Activated T-helper 2 cell treated with anti-CD3 and anti-CD28 coated beads, Interferon-gamma antibody, Interleukin-2, Interleukin-4, amounts not matched to agents 10 μg/mL and 5 μg/mL and 100 μg/mL, durations not matched to agents 14 hours and 24 hours and 36 hours (primary cell): ENCODE results near the gene EYA4. TPM values are rescaled to one million over a fixed set of nuclear protein-coding genes. Genes with fewer than 3 reads are reported as not detected.

Experiments
- DNase-seq: peaks from one replicate; pipeline ENCODE4 v3.0.0; 2021; ENCODE audit warnings: low spot score
- H3K27ac Mint-ChIP-seq: one replicate; pipeline ENCODE4 v1.8.0; 2021; ENCODE audit warnings: mixed read lengths
- H3K27me3 Mint-ChIP-seq: one replicate; pipeline ENCODE4 v1.8.0; 2021; ENCODE audit warnings: low read depth, mixed read lengths
- H3K36me3 Mint-ChIP-seq: one replicate; pipeline ENCODE4 v1.8.0; 2021; ENCODE audit warnings: low read depth, mixed read lengths
- H3K4me1 Mint-ChIP-seq: one replicate; pipeline ENCODE4 v1.8.0; 2021; ENCODE audit warnings: low read depth, mixed read lengths
- H3K4me3 Mint-ChIP-seq: one replicate; pipeline ENCODE4 v1.8.0; 2021; ENCODE audit warnings: low read depth, mild to moderate bottlenecking, moderate library complexity, mixed read lengths
- H3K9me3 Mint-ChIP-seq: one replicate; pipeline ENCODE4 v1.8.0; 2021; ENCODE audit warnings: mixed read lengths
- intact Hi-C: fragments of 100-400 bp; cut with micrococcal nuclease; formaldehyde crosslinking; loops from one replicate; pipeline ENCODE4 v1.15.1; 2023
- total RNA-seq: library from RNA; stranded (reverse); gene quantifications from 2 replicates; pipeline ENCODE4 v1.2.3, GENCODE V29; 2022

Gene EYA4
- total RNA-seq, 1 donor from 2014 or later: not detected

DNA sequence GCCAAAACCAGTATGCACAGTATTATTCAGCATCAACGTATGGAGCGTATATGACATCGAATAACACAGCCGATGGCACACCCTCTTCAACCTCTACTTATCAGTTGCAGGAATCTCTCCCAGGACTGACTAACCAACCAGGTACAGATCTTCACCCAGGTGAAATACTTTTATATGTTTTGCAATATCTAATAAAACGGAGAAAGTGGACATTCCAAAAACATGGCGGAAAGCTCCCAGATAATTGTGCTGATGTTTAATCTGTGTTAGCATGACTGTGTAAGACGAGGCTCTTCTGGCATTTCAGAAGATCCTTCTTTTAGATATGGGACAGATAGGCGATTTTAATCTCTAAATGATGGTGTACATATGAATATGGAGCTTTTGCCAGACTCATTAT lies 227.4 kb downstream of the EYA4 start:
- Mint-ChIP-seq H3K9me3 (no peaks in the 10 kb centered on the region), H3K27me3 (no peaks in the 10 kb centered on the region), H3K4me3 (no peak overlapping the region), H3K27ac (no peak overlapping the region), H3K36me3 (no peaks in the 10 kb centered on the region), H3K4me1 (no peaks in the 10 kb centered on the region)
- intact Hi-C loops: no loop called here
- no peak for DNase-seq

DNA sequence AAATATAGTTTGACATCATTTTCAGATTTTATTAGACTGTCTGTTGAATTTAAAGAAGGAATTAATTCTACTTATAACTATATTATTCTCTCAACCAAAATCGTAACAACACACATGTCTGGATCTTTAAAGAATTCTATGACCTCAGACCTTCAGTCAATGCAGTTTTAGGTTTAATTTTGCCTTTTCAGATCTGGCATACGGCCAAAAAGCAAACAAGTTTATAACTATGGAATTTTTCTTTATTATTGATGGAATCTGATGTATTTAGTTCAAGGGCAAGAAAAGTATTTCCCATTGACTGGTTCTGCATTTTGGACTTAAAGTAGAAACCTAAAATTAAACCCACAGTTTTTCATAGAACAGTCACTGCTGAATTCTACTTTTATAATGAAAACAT lies 233.4 kb downstream of the EYA4 start:
- Mint-ChIP-seq H3K27me3 (no peaks in the 10 kb centered on the region), H3K27ac (no peak overlapping the region), H3K4me1 (no peaks in the 10 kb centered on the region), H3K4me3 (no peak overlapping the region), H3K36me3 (no peaks in the 10 kb centered on the region), H3K9me3 (no peaks in the 10 kb centered on the region)
- no peak for DNase-seq
- intact Hi-C loops: no loop called here

DNA sequence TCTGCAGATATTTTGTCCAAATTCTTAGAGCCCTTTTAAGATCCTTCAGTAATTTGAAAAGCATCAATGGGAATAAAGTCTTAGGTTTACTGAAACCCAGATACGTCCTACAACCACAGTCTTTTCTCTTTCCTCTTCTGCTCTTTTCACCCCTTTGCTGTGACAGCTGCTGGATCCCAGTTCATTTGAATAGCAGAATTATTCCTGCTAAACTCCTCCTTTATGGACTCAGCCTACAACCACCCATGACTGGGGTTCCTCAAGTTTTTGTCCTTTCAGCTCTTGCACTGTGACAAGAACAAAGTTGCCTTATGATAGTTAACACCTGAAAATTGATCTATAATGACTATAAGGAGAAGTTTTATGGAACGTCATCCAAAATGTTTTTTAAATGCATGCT lies 237.5 kb downstream of the EYA4 start:
- H3K36me3 Mint-ChIP-seq: no peaks in the 10 kb centered on the region
- no peak overlapping the region for H3K27ac Mint-ChIP-seq
- no peaks in the 10 kb centered on the region for H3K9me3 Mint-ChIP-seq
- no peaks in the 10 kb centered on the region for H3K4me1 Mint-ChIP-seq
- no peak for DNase-seq
- intact Hi-C loops: no loop called here
- H3K4me3 Mint-ChIP-seq: no peak overlapping the region
- H3K27me3 Mint-ChIP-seq: no peaks in the 10 kb centered on the region

DNA sequence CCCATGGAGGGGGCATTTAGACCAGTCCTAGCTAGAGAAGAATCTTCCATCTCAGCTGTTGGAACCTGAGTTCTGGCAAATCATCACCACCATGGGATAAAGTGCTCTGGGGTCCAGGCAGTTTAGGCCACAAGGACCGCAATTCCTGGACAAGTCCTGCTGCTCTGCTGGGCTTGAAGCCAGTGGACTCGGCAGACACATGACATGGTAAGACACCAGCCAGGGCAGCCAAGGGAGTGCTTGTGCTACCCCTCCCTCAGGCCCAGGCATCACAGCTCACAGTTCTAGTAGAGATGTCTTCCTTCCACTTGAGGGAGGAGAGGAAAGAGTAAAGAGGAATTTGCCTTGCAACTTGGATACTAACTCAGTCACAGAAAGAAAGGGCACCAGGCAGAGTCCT lies 246.0 kb downstream of the EYA4 start:
- H3K4me1 Mint-ChIP-seq: no peaks in the 10 kb centered on the region
- H3K36me3 Mint-ChIP-seq: no peaks in the 10 kb centered on the region
- intact Hi-C loops: no loop called here
- H3K27ac Mint-ChIP-seq: no peak overlapping the region
- H3K27me3 Mint-ChIP-seq: no peaks in the 10 kb centered on the region
- no peak for DNase-seq
- no peak overlapping the region for H3K4me3 Mint-ChIP-seq
- no peaks in the 10 kb centered on the region for H3K9me3 Mint-ChIP-seq

DNA sequence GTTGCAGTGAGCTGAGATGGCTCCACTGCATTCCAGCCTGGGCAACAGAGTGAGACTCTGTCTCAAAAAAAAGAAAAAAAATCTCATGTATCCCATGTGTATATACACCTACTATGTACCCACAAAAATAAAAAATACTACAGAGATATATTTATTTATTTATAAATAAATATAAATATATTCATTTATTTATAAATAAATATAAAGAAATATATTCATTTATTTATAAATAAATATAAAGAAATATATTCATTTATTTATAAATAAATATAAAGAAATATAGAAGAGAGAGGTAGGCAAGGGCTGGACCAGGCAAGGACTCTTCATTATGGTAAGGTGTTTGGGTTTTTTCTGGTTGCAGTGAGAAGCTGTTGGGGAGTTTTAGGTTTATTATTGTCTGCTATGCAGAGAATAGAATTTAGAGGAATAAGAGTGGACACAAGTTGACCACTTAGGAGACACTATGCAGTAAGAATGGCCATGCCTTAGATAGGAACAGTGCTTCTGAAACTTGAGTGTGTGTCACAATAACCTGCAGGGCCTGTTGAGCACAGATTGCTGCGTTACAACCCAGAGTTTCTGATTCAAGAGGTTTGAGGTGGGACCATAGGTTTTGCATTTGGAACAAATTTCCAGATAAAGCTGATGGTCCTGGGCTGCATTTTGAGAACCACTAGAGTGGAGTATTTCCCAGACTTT lies 254.2 kb downstream of the EYA4 start:
- intact Hi-C loops: no loop called here
- H3K4me1 Mint-ChIP-seq: no peaks in the 10 kb centered on the region
- no peak overlapping the region for H3K4me3 Mint-ChIP-seq
- H3K27me3 Mint-ChIP-seq: no peaks in the 10 kb centered on the region
- no peak for DNase-seq
- no peaks in the 10 kb centered on the region for H3K9me3 Mint-ChIP-seq
- H3K27ac Mint-ChIP-seq: no peak overlapping the region
- H3K36me3 Mint-ChIP-seq: no peaks in the 10 kb centered on the region

GRCh38 chr6:133499662-133500061 lies 258.5 kb downstream of the EYA4 start:
- Mint-ChIP-seq H3K4me3 (no peak overlapping the region), H3K27me3 (no peaks in the 10 kb centered on the region), H3K36me3 (no peaks in the 10 kb centered on the region), H3K9me3 (no peaks in the 10 kb centered on the region), H3K4me1 (no peaks in the 10 kb centered on the region), H3K27ac (no peak overlapping the region)
- intact Hi-C loops: no loop called here
- DNase-seq: no peak

DNA sequence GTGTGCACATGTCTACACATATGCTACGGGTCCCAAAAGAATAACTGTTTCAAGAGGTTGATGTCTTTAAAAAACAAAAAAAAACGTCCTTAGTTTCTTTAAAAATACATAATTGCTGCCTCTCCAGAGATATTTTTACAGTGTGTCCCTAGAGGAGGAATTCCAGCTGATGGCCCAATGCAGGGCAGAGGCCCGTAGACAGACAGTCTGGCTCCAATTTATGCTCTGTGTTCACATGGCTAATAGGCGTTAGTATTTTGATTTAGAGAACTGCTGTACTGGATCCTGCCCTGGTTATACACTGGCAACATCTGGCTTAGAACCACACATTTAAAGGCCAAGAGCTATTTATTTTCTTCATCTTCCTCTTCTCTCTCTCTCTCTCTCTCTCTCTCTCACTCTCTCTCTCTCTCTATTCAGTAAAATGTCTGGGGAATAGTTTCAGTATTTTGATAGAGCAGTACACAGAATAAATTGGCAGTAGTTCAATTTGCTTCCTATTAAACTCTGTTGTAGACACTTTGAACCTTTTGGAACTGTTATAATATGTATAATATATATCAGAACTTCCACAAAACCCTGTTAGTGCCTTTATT lies 260.6 kb downstream of the EYA4 start:
- Mint-ChIP-seq H3K9me3 (no peaks in the 10 kb centered on the region), H3K27ac (no peak overlapping the region), H3K36me3 (no peaks in the 10 kb centered on the region), H3K4me3 (no peak overlapping the region), H3K27me3 (no peaks in the 10 kb centered on the region), H3K4me1 (no peaks in the 10 kb centered on the region)
- intact Hi-C loops: no loop called here
- DNase-seq: no peak

GRCh38 chr6:133502441-133503335 lies 261.5 kb downstream of the EYA4 start:
- no peaks in the 10 kb centered on the region for H3K36me3 Mint-ChIP-seq
- intact Hi-C loops: no loop called here
- no peaks in the 10 kb centered on the region for H3K9me3 Mint-ChIP-seq
- no peaks in the 10 kb centered on the region for H3K4me1 Mint-ChIP-seq
- H3K27ac Mint-ChIP-seq: no peak overlapping the region
- no peaks in the 10 kb centered on the region for H3K27me3 Mint-ChIP-seq
- DNase-seq: no peak
- no peak overlapping the region for H3K4me3 Mint-ChIP-seq

- Mint-ChIP-seq H3K27me3 (no peaks in the 10 kb centered on the region), H3K27ac (no peak overlapping the region), H3K4me3 (no peak overlapping the region), H3K4me1 (no peaks in the 10 kb centered on the region), H3K36me3 (no peaks in the 10 kb centered on the region), H3K9me3 (no peaks in the 10 kb centered on the region)
- no peak for DNase-seq
- intact Hi-C loops: no loop called here
Observed at GRCh38 chr6:133503336-133503729, 262.2 kb downstream of the EYA4 start.

DNA sequence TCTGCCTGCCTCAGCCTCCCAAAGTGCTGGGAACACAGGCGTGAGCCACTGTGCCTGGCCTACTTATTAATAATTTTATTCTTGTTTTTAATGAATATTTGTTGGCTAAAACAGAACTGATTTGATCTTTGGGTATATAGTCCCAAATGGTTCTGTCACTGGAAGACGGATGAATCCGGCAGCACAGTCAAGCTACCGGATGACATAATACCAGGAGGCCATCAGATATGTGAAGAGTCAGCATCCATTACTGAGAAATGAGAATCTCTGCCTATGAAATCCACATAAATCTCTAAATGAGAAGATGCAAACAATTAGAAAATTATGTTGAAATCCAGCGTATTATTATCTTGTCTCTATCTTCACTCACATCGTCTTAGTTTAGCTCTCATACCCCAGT lies 263.0 kb downstream of the EYA4 start:
- H3K4me3 Mint-ChIP-seq: no peak overlapping the region
- H3K36me3 Mint-ChIP-seq: no peaks in the 10 kb centered on the region
- no peaks in the 10 kb centered on the region for H3K4me1 Mint-ChIP-seq
- no peak for DNase-seq
- no peaks in the 10 kb centered on the region for H3K9me3 Mint-ChIP-seq
- no peaks in the 10 kb centered on the region for H3K27me3 Mint-ChIP-seq
- H3K27ac Mint-ChIP-seq: no peak overlapping the region
- intact Hi-C loops: no loop called here

DNA sequence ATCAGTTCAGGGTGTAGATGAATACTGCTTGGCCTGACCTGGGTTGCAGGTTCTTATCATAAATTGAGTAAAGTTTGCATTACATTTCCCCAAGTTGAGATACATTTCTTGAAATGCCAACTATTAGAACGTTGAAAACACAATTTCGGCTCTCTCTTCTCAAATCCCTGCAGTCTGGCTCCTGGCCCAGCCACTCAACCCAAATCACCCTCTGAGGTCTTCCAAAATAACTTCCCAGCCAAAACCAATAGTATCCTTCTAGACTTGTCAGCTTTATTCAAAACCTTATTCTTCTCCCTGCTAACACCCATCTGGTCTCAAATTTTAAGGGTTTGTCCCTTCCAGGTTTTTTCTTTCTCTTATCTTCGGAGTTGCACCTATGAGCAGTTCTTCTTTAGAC lies 263.6 kb downstream of the EYA4 start:
- intact Hi-C loops: no loop called here
- no peak overlapping the region for H3K27ac Mint-ChIP-seq
- DNase-seq: no peak
- H3K4me1 Mint-ChIP-seq: no peaks in the 10 kb centered on the region
- H3K27me3 Mint-ChIP-seq: no peaks in the 10 kb centered on the region
- no peaks in the 10 kb centered on the region for H3K36me3 Mint-ChIP-seq
- no peaks in the 10 kb centered on the region for H3K9me3 Mint-ChIP-seq
- no peak overlapping the region for H3K4me3 Mint-ChIP-seq

GRCh38 chr6:133505681-133506080 lies 264.5 kb downstream of the EYA4 start:
- H3K4me1 Mint-ChIP-seq: no peaks in the 10 kb centered on the region
- H3K4me3 Mint-ChIP-seq: no peak overlapping the region
- DNase-seq: no peak
- H3K27ac Mint-ChIP-seq: no peak overlapping the region
- intact Hi-C loops: no loop called here
- H3K27me3 Mint-ChIP-seq: no peaks in the 10 kb centered on the region
- no peaks in the 10 kb centered on the region for H3K36me3 Mint-ChIP-seq
- H3K9me3 Mint-ChIP-seq: no peaks in the 10 kb centered on the region

DNA sequence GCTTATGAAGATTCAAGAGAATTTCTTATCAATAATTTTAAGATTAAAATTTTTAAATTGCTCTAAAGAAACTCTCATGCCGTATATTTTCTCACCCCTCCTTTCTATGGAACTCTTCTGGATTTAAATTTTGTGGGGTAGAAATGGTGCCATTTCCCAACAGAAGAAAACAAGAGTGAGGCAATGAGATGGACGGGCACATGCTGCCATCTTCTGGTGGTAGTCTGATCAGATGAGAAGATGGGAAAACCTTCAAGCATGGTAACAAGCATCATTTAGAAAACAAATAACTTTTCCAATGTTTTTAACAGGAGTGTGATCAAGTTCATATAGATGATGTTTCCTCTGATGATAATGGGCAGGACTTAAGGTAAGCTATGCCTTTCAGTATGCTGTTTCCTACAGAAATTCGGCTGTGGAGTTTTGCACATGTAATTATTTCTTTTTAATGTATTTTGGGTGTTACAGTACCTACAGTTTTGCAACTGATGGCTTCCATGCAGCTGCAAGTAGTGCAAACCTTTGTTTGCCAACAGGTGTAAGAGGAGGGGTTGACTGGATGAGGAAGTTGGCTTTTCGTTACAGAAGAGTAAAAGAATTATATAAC lies 271.4 kb downstream of the EYA4 start:
- Mint-ChIP-seq H3K27ac (no peak overlapping the region), H3K4me3 (no peak overlapping the region), H3K9me3 (no peaks in the 10 kb centered on the region), H3K27me3 (no peaks in the 10 kb centered on the region), H3K4me1 (no peaks in the 10 kb centered on the region), H3K36me3 (no peaks in the 10 kb centered on the region)
- intact Hi-C loops: loop anchor here (5.0 kb wide), 1 partner anchor 550 kb away; no protein-coding TSS in a partner anchor
- no peak for DNase-seq
